Naive B cell (primary cell): Measurements from ENCODE around the gene SCN4A. TPM values are rescaled to one million over a fixed set of nuclear protein-coding genes. Genes with fewer than 3 reads are reported as not detected.

Experiments used
- ATAC-seq, 2 donors: fragments of 150-1000 bp; cut with Tn5 transposase; 2 replicates each; pipeline ENCODE4 v1.10.0; 2021; ENCODE audit warnings: low read depth in 2 of 2, mild to moderate bottlenecking in 2 of 2, moderate library complexity in 2 of 2
- DNase-seq: peaks from one replicate; pipeline ENCODE4 v3.0.0; 2022
- H3K27ac Mint-ChIP-seq, 6 donors: one replicate each; pipeline ENCODE4 v1.8.0; 2020 to 2022; ENCODE audit warnings: mild to moderate bottlenecking in 6 of 6, mixed read lengths in 6 of 6, moderate library complexity in 5 of 6, inconsistent platforms in 2 of 6
- H3K27me3 Mint-ChIP-seq, 3 donors: one replicate each; pipeline ENCODE4 v1.8.0; 2021 to 2022; ENCODE audit warnings: mixed read lengths in 3 of 3, mild to moderate bottlenecking in 1 of 3
- H3K36me3 Mint-ChIP-seq, 2 donors: one replicate each; pipeline ENCODE4 v1.8.0; 2020 to 2022; ENCODE audit warnings: mixed read lengths in 2 of 2, inconsistent platforms in 1 of 2, mild to moderate bottlenecking in 1 of 2
- H3K4me1 Mint-ChIP-seq, 3 donors: one replicate each; pipeline ENCODE4 v1.8.0; 2020 to 2022; ENCODE audit warnings: mixed read lengths in 3 of 3, inconsistent platforms in 1 of 3, mild to moderate bottlenecking in 1 of 3, moderate library complexity in 1 of 3
- H3K4me3 Mint-ChIP-seq, 8 donors: one replicate each; pipeline ENCODE4 v1.8.0; 2020 to 2022; ENCODE audit warnings: mild to moderate bottlenecking in 8 of 8, mixed read lengths in 8 of 8, moderate library complexity in 8 of 8, inconsistent platforms in 2 of 8
- H3K9me3 Mint-ChIP-seq, 7 donors: one replicate each; pipeline ENCODE4 v1.8.0; 2020 to 2022; ENCODE audit warnings: mixed read lengths in 7 of 7, mild to moderate bottlenecking in 5 of 7, inconsistent platforms in 2 of 7, moderate library complexity in 1 of 7
- polyA plus RNA-seq, 6 donors: library from polyadenylated mRNA; unstranded; fragments of 300-500 nt; fragmentation: Illumina TruSeq; gene quantifications; one replicate each; pipeline ENCODE4 v1.2.3, GENCODE V29; 2021; ENCODE audit warnings: low read depth in 6 of 6

SCN4A gene
- polyA plus RNA-seq, 6 donors from 2014 or later, result 0.89 to 1.4 (median 1.1) TPM; not detected in 1

GRCh38 chr17:63998050-63998720, 25.5 kb upstream of the SCN4A start, which contains the start of gene PRR29:
TSS of gene PRR29 (plus strand) at chr17:63998351. CDS start at chr17:63998365, 14 bp downstream.
- DNase-seq, result peak; percentile 63
- H3K9me3 Mint-ChIP-seq, result no peaks in the 10 kb centered on the region
- peak within 1 kb of the TSS; percentile 77 to 92 (median 86) for H3K4me3 Mint-ChIP-seq
- ATAC-seq, result peak; percentile 69 to 70
- no peaks in the 10 kb centered on the region for H3K27me3 Mint-ChIP-seq
- H3K4me1 Mint-ChIP-seq, result peaks cover 28 to 41% (median 40%) of the 10 kb centered on the region in 3 donors
- peak within 1 kb of the TSS in 5 of 6 donors; percentile 24 to 82 (median 47) for H3K27ac Mint-ChIP-seq
- no peaks in the 10 kb centered on the region for H3K36me3 Mint-ChIP-seq

- peak overlapping the region; percentile 77 to 92 (median 86) for H3K4me3 Mint-ChIP-seq
- H3K36me3 Mint-ChIP-seq, result no peaks in the 10 kb centered on the region
- ATAC-seq (no peak), DNase-seq (no peak)
- H3K27ac Mint-ChIP-seq, result peak overlapping the region in 4 of 6 donors; percentile 24 to 82 (median 40)
- no peaks in the 10 kb centered on the region for H3K9me3 Mint-ChIP-seq
- peaks cover 0 to 5% (median 0%) of the 10 kb centered on the region in 3 donors for H3K27me3 Mint-ChIP-seq
- H3K4me1 Mint-ChIP-seq, result peaks cover 32 to 46% (median 44%) of the 10 kb centered on the region in 3 donors
Observed at GRCh38 chr17:63997341-63998048, 24.8 kb upstream of the SCN4A start.

GRCh38 chr17:63996430-63997182, 23.9 kb upstream of the SCN4A start:
- Mint-ChIP-seq H3K27me3 (peaks cover 0 to 8% (median 0%) of the 10 kb centered on the region in 3 donors), H3K36me3 (no peaks in the 10 kb centered on the region), H3K4me3 (peak overlapping the region in 6 of 8 donors; percentile 22 to 87 (median 82)), H3K4me1 (peaks cover 39 to 54% (median 52%) of the 10 kb centered on the region in 3 donors), H3K9me3 (no peaks in the 10 kb centered on the region), H3K27ac (peak overlapping the region in 4 of 6 donors; percentile 26 to 82 (median 48))
- no peak for ATAC-seq
- no peak for DNase-seq

- peaks cover 0 to 8% (median 0%) of the 10 kb centered on the region in 3 donors for H3K27me3 Mint-ChIP-seq
- peaks cover 47 to 64% (median 54%) of the 10 kb centered on the region in 3 donors for H3K4me1 Mint-ChIP-seq
- H3K36me3 Mint-ChIP-seq, result no peaks in the 10 kb centered on the region
- no peak overlapping the region for H3K27ac Mint-ChIP-seq
- H3K9me3 Mint-ChIP-seq, result no peaks in the 10 kb centered on the region
- no peak for ATAC-seq
- H3K4me3 Mint-ChIP-seq, result peak overlapping the region in 3 of 8 donors; percentile 29 to 77 (median 61)
- no peak for DNase-seq
Observed at GRCh38 chr17:63995626-63996025, 22.9 kb upstream of the SCN4A start.

GRCh38 chr17:63993368-63993985, 20.8 kb upstream of the SCN4A start:
- no peaks in the 10 kb centered on the region for H3K36me3 Mint-ChIP-seq
- peak; percentile 20 to 22 for ATAC-seq
- peak overlapping the region in 1 of 8 donors; percentile 35 for H3K4me3 Mint-ChIP-seq
- peaks cover 43 to 56% (median 50%) of the 10 kb centered on the region in 3 donors for H3K4me1 Mint-ChIP-seq
- DNase-seq, result peak; percentile 22
- H3K27me3 Mint-ChIP-seq, result peaks cover 0 to 8% (median 0%) of the 10 kb centered on the region in 3 donors
- no peaks in the 10 kb centered on the region for H3K9me3 Mint-ChIP-seq
- H3K27ac Mint-ChIP-seq, result peak overlapping the region in 3 of 6 donors; percentile 44 to 54 (median 47)

GRCh38 chr17:63991611-63992010, 18.9 kb upstream of the SCN4A start:
- H3K27me3 Mint-ChIP-seq, result peaks cover 0 to 8% (median 0%) of the 10 kb centered on the region in 3 donors
- DNase-seq, result no peak
- peak overlapping the region in 2 of 6 donors; percentile 83 for H3K27ac Mint-ChIP-seq
- H3K4me3 Mint-ChIP-seq, result peak overlapping the region in 5 of 8 donors; percentile 29 to 78 (median 39)
- H3K4me1 Mint-ChIP-seq, result peaks cover 35 to 45% (median 42%) of the 10 kb centered on the region in 3 donors
- H3K36me3 Mint-ChIP-seq, result no peaks in the 10 kb centered on the region
- no peak for ATAC-seq
- no peaks in the 10 kb centered on the region for H3K9me3 Mint-ChIP-seq

- Mint-ChIP-seq H3K36me3 (no peaks in the 10 kb centered on the region), H3K9me3 (no peaks in the 10 kb centered on the region), H3K4me1 (peaks cover 39 to 58% (median 54%) of the 10 kb centered on the region in 3 donors), H3K27me3 (peaks cover 0 to 8% (median 0%) of the 10 kb centered on the region in 3 donors), H3K4me3 (peak overlapping the region in 5 of 8 donors; percentile 50 to 87 (median 78)), H3K27ac (peak overlapping the region in 4 of 6 donors; percentile 8 to 93 (median 74))
- DNase-seq, result no peak
- ATAC-seq, result no peak
Observed at GRCh38 chr17:63989622-63990345, 17.1 kb upstream of the SCN4A start.

- Mint-ChIP-seq H3K9me3 (no peaks in the 10 kb centered on the region), H3K4me3 (peak overlapping the region in 1 of 8 donors; percentile 47), H3K27me3 (peaks cover 0 to 8% (median 0%) of the 10 kb centered on the region in 3 donors), H3K27ac (peak overlapping the region in 1 of 6 donors; percentile 8), H3K4me1 (peaks cover 42 to 59% (median 55%) of the 10 kb centered on the region in 3 donors), H3K36me3 (no peaks in the 10 kb centered on the region)
- ATAC-seq, result no peak
- DNase-seq, result no peak
Observed at GRCh38 chr17:63988741-63989621, 16.3 kb upstream of the SCN4A start.

GRCh38 chr17:63988127-63988478, 15.4 kb upstream of the SCN4A start:
- peaks cover 36 to 53% (median 52%) of the 10 kb centered on the region in 3 donors for H3K4me1 Mint-ChIP-seq
- H3K27ac Mint-ChIP-seq, result peak overlapping the region in 1 of 6 donors; percentile 68
- H3K4me3 Mint-ChIP-seq, result no peak overlapping the region
- no peak for ATAC-seq
- H3K36me3 Mint-ChIP-seq, result peaks cover 0 to 1% of the 10 kb centered on the region in 2 donors
- H3K9me3 Mint-ChIP-seq, result peaks cover 0 to under 1% (median 0%) of the 10 kb centered on the region in 7 donors
- H3K27me3 Mint-ChIP-seq, result peaks cover 0 to 8% (median 0%) of the 10 kb centered on the region in 3 donors
- no peak for DNase-seq

GRCh38 chr17:63987221-63988126, 14.8 kb upstream of the SCN4A start:
- no peak for ATAC-seq
- Mint-ChIP-seq H3K27me3 (peaks cover 0 to 2% (median 0%) of the 10 kb centered on the region in 3 donors), H3K9me3 (peaks cover 3 to 7% (median 5%) of the 10 kb centered on the region in 7 donors), H3K4me3 (peak overlapping the region in 1 of 8 donors; percentile 40), H3K4me1 (peaks cover 31 to 53% (median 52%) of the 10 kb centered on the region in 3 donors), H3K27ac (peak overlapping the region in 2 of 6 donors; percentile 68 to 82), H3K36me3 (peaks cover 4 to 8% of the 10 kb centered on the region in 2 donors)
- no peak for DNase-seq
